Tibial nerve (tissue), 4 donors: Measurements from ENCODE around the gene NPR3.

ENCODE experiments used
- CTCF ChIP-seq, 5 experiments: fragments of 200-600 bp in 3 of 5; fragments of 450-650 bp in 2 of 5; sonication (generic) in 3 of 5; IDR thresholded peaks; one replicate each; pipeline ENCODE4 v1.5.1; 2016 to 2019; ENCODE audit warnings: antibody characterized with exemption in 5 of 5, mild to moderate bottlenecking in 3 of 5, moderate library complexity in 2 of 5
- EP300 ChIP-seq, 2 donors: sonication (generic); formaldehyde crosslinking; IDR thresholded peaks; one replicate each; pipeline ENCODE4 v1.6.1; 2017; ENCODE audit warnings: antibody characterized with exemption in 2 of 2, mild to moderate bottlenecking in 1 of 2
- POLR2A ChIP-seq, 2 donors: fragments of 450-650 bp; IDR thresholded peaks; one replicate each; pipeline ENCODE4 v1.6.1; 2017; ENCODE audit warnings: antibody characterized with exemption in 2 of 2, mild to moderate bottlenecking in 2 of 2, moderate library complexity in 2 of 2

DNA sequence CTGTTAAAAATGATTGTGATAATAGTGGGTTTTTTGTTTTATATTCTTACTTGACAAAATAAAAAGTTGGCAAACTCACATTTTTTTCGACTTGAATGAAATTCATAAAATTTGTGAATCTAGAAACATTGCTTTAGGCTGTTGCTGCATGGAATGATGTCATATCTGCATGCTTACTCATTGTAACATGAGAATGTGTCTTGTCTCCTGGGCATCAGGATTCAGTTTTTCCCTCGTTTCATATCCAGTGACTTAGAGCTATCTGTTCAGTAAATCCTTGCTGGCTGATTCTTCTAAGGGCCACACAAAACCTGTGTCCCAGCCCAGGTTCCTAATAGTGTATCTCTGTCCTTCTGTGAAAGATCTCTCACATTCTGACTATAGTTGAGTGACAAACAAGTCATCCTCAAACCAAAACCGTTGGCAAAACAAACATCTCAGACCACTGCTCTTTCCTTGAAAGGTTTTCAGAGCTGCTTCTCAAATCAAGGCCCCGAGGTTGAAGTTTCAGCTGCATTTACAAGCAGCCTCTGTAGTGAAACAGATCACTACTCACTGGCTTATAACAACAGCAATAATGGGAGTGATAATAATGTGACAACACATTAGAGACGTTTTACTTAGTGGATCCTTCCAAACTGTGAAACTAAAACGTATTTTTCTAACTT, 95.0 kb downstream of the NPR3 start:
- TF ChIP-seq CTCF (IDR thresholded peaks at IDR 0.05) (no peak), POLR2A (IDR thresholded peaks at IDR 0.05) (no peak), EP300 (IDR thresholded peaks at IDR 0.05) (no peak)
